EL (cell line): ENCODE measurements around the gene B3GNT4.
"Not testable (repeated sequence)": the region's sequence is repeated elsewhere in the genome, so short reads cannot be mapped to it uniquely, and the experiment has no call there.

Experiments used
- DNase-seq: peaks from one replicate; pipeline ENCODE4 v3.0.0-alpha.2; 2016

The B3GNT4 gene

DNA sequence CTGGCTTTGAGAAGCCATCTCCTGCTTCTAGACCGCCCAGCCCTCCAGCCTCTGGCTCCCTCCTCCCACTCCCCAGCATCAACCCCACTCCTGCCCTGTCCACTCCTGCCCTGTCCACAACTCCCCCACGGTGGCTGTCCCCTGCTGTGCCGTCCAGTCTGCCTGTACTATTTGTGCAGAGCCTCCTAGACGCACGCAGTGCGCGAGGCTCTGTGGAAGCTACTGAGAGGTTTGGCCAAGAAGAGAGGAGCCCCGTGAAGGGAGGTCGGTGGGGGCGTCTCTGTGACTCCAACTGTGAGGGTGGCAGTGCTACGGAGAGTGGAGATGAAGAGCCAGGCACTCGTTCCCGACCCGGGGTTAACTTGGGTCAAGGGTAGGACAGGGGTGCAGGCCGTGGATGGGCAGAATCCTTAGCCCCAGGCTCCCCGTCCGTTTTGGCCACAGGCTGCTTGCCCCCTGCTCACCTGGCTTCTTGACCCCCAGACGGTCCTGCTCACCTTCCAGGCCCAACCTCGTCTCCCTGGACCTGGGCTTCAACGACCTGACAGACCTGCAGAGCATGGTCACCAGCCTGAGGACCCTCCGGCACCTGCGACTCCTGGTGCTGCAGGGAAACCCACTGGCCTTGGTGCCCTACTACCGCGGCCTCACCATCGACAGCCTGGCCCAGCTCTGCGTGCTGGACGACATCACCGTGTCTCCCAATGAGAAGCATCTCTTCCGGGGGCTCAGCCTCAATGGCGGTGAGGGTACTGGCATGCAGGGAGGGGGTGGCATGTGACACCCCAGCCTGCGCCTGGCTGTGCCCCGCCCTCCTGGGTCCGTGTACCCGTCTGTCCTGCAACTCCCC lies 13.7 kb upstream of the B3GNT4 start:
- DNase-seq = no peak

GRCh38 chr12:122190842-122191668 lies 12.5 kb upstream of the B3GNT4 start:
- peak; percentile 55 for DNase-seq

DNA sequence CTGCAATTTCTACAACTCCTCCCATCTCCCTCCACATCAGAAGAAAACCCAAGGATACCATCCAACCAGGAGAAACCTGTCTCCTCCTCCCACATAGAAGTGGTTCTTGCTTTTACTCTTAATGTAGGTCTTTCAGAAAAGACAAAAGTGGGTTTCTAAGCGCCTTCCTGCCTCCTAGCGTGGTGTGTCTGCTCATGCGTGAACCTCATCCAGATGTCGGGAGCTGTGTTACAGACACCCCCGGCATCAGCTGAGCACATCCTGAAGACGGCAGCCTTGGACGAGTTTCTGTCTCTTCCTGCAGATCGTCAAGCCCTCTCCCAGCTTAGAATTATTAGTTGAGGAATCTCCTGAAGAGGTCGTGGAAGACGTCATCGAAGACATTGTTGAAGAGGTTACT lies 11.1 kb upstream of the B3GNT4 start:
- no peak for DNase-seq

GRCh38 chr12:122194804-122195203 lies 8.7 kb upstream of the B3GNT4 start:
- DNase-seq = no peak

DNA sequence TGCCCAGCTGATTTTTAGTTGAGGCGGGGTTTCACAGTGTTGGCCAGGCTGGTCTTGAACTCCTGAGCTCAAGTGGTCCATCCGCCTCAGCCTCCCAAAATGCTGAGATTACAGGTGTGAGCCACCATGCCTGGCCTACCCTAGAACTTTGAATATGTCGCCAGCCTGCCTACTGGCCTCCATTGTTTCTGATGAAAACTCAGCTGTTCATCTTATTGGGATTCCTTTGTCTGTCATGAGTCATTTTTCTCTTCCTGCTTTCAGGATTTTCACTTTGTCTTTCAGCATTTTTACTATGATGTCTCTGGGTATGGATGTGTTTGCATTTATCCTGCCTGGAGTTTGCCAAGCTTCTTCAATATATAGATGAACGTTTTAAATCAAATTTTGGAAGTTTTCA lies 8.1 kb upstream of the B3GNT4 start:
- no peak for DNase-seq

GRCh38 chr12:122197612-122197966 lies 5.9 kb upstream of the B3GNT4 start:
- no peak for DNase-seq

DNA sequence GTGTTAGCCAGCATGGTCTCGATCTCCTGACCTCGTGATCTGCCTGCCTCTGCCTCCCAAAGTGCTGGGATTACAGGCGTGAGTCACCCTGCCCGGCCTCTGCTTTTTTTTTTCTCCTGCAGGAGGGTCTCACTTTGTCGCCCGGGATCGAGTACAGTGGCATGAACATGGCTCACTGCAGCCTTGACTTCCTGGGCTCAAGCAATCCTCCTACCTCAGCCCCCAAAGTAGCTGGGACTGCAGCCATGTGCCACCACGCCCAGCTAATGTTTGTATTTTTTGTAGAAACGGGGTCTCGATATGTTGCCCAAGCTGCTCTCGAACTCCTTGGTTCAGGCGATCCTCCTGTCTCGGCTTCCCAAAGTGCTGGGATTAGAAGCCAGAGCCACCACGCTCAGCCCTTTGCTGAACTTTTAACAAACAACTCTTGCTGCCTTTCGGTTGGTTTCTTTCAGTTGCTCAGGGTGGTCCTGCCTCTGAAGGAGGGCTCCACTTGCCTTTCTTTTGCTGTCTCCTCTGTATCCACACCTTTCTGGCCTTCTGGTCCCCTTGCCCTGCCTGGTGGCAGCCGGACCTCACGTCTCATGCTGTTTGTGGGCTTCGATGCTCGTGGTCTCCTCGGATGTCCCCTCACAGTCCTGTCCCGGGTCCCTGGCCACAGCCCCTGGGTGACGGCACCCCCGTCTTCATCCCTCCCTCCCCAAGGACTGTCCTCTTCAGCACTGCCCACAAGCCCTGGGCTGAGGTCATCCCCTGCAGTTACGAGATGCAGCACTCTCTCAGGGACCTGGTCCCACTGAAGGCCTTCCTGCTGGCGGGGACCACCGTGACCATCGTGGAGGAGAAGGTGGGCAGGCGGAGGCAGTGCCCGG lies 3.8 kb upstream of the B3GNT4 start:
- no peak for DNase-seq

GRCh38 chr12:122200541-122201175 lies 2.9 kb upstream of the B3GNT4 start:
- DNase-seq = no peak

- no peak for DNase-seq
These were observed 2.1 kb upstream of the B3GNT4 start for GRCh38 chr12:122201381-122201780.

- no peak for DNase-seq
These were observed 1.5 kb upstream of the B3GNT4 start for GRCh38 chr12:122202017-122202416.

DNA sequence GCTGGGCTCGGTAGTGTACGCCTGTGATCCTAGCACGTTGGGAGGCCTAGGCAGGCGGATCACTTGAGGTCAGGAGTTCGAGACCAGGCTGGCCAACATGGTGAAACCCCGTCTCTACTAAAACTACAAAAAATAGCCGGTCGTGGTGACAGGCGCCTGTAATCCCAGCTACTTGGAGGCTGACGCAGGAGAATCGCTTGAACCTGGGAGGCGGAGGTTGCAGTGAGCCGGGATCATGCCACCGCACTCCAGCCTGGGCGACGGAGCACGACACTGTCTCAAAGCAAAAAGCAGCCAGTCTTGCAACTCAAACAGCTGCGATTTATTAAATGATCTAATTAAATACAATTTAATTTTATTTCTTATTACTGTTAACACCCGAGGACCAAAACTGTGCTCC lies 698 bp upstream of the B3GNT4 start:
- DNase-seq = not testable (repeated sequence)

DNA sequence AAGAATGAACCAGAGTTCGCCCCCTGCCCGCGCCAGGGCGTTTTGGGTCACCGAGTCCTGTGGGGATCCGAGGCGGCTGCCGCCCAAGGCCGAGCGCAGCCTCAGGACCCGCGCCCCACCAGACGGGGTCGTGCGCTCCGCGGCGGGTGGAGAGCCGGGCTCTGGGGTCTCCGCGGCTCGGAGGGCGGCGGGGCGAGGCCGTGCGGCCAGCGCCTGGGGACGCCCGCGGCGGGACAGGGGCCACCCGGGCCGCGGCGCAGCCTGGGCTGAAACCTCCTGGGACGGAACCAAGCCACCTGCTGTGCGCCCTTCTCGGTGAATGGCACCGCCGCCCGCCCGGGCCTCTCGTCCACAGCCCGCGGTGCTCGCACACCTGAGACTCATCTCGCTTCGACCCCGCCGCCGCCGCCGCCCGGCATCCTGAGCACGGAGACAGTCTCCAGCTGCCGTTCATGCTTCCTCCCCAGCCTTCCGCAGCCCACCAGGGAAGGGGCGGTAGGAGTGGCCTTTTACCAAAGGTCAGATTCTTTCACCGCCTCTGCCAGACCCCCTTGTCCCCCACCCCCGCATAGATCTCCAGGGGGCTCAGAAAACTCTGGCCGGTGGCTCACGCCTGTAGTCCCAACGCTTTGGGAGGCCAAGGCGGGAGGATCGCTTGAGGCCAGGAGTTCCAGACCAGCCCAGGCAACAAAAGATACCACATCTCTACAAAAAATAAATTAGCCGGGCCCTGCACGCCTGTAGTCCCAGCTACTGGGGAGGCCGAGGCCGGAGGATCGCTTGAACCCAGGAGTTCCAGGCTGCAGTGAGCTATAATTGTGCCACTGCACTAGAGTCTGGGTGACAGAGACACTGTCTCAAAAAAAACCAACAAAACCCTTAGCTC lies 901 bp downstream of the B3GNT4 start:
- DNase-seq = no peak

DNA sequence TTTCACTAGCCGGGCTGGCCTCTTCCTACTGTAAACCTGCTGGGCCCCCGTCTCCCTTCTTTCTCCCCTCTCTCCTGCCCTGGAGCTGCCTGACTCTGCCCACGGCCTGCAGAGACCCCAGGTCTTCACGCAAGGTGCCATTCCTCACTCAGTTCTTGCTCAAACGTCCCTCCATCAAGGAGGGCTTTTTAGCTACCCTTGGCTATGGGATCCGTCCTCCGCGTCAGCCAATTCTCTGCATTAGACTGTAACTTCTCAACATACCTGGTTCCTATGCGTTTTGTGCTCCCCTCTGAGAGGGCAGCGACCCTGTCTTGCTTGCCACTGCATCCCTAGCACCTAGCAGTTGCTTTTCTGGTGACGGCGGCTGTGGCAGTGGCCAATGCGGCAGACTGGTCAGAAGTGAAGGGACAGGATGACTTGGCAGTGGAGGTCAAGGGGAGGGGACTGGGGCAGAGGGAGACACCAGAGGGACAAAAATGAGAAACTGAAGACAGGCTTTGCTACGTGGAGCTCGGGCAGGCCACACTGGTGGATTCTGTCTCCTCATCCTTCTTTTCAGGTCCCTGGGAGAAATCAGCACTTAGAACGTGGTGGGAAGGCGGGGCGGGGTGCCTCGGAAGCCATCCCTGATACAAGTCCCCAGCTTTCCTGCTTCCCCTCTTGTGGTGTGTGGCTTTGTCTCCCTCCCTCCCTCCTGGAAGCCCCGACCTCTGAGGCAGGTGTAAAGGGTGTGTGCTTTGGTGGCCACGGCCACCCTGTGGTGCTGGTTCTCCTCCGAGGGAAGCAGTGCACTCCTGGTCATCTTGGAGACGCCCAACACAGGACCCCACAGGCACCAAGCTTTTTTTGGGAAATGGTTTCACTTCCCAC lies 1.8 kb downstream of the B3GNT4 start:
- no peak for DNase-seq

DNA sequence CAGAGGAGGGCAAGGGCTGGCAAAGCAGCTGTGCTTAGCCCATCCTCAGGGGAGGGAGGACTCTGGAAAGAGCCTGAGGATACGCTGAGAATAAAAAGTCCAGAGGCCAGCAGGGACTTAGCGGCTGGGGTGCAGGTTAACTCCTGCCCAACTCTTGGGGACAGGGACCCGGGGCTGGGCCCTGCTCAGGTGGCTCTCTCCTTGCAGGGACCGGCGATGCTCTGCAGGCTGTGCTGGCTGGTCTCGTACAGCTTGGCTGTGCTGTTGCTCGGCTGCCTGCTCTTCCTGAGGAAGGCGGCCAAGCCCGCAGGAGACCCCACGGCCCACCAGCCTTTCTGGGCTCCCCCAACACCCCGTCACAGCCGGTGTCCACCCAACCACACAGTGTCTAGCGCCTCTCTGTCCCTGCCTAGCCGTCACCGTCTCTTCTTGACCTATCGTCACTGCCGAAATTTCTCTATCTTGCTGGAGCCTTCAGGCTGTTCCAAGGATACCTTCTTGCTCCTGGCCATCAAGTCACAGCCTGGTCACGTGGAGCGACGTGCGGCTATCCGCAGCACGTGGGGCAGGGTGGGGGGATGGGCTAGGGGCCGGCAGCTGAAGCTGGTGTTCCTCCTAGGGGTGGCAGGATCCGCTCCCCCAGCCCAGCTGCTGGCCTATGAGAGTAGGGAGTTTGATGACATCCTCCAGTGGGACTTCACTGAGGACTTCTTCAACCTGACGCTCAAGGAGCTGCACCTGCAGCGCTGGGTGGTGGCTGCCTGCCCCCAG lies 2.8 kb downstream of the B3GNT4 start:
- no peak for DNase-seq

- DNase-seq = no peak
These were observed 3.5 kb downstream of the B3GNT4 start for GRCh38 chr12:122206976-122207375.

DNA sequence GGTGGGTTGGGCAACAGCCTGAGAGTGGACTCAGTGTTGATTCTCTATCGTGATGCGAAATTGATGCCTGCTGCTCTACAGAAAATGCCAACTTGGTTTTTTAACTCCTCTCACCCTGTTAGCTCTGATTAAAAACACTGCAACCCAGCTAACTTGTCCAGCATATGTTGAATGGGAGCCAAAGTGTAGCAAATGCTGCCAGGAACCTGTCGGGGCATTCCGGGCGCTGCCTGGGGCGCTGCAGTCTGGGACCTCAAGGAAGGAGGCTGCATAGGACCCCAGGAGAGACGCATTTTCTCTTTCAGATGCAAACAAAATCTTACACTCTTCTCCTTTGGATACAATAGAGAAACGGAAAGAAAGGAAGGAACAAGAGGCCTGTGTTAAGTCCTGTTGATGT lies 3.9 kb downstream of the B3GNT4 start:
- no peak for DNase-seq

DNA sequence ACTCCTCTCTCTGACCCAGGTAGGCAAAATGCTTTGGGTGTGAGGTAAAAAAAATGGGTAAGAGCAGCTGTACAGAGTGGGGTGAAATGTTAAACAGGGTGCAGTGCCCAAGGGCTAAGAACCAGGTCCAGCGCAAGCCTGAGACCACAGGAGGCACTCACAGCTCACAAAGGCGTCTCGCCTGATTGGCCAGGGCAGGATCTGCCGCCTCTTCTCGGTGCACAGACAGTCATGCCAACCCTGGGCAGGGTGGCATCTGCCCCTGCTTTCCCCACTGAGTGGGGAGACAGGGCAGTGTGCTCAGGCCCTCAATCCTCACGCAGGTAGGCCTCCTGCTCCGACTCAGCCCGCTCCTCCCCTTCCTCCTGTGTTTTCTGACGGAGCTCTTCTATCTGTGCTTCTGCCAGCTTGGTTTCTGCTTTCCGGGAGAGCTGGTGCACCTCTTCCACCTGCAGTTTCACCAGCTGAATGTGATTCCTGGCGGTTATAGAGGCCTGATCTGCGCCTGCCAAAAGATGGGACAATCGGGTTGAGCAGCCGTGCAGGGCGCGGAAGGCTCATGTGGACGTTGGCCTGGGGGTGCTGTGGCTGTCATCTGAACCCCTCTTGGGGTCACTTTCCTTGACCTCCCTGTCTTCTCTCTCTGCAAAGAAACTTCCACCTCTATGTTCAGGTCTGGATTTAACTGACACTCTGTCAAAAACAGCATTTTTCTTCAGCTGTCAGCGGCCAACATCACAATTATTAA lies 4.7 kb downstream of the B3GNT4 start:
- DNase-seq = no peak

DNA sequence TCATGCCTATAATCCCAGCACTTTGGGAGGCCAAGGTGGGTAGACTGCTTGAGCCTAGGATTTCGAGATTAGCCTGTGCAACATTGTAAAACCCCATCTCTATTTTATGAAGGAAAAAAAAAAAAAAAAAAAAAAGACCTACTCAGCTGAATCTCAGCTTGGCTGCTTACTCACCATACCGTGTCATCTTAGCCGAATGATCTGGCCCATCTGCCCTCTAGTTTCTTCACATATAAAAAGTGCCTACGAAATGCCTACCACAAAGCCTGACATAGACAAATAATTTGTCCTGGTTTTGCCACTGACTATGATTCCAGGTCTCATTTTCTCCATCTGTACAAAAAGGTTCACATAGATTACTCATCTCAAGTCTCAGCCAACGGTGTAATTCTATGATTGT lies 12.3 kb downstream of the B3GNT4 start:
- DNase-seq = peak; percentile 44

DNA sequence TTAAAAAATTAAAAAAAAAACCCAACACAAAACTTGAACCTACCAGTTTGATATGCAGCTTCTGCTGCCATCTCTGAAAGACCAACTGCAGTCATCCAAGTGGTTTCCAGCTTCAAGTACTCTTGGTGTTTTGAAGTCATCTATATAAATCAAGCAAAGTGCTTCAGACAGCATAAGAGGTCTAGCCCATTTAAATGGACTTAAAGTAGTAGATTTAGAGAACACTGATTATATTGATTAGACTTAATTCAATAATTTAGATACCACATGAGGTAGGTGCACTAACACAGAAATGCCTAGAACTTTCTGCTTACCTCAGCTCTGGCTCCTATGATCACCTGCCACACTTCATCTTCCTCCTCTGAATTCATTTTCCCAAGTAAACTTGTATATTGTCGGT lies 12.9 kb downstream of the B3GNT4 start:
- DNase-seq = no peak
